ENCODE measurements around the gene ATG5.
"Not testable (repeated sequence)": the region's sequence is repeated elsewhere in the genome, so short reads cannot be mapped to it uniquely, and the experiment has no call there.

Gene ATG5

DNA sequence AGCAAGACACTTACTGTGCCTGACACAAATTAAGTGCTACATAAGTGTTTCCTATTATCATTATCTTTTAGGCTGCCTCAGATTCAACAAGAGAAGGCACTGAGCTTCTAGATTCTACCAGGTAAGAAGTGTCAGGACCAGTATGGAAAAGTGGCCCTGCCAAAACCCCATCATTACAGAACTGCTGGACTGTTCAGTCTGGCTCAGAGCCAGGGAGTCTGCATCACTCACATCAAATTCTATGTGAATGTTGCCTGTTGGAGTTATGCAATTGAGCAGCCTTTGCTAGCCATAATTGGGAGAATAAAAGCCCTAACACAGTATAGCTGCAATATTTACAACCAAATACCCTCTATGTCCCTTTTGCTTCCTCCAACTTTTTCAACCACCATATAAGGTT lies 70.9 kb downstream of the ATG5 start:
- no peak for DNase-seq
- Histone ChIP-seq H3K4me1 (ENCODE audit: control insufficient read depth, low read depth, low read length) (no peaks in the 10 kb centered on the region), H3K4me3 (ENCODE audit: low read length) (no peak overlapping the region), H3K79me1 (ENCODE audit: low read length) (peaks cover 3% of the 10 kb centered on the region), H2AK5ac (ENCODE audit: low read length) (no peak overlapping the region), H3K27me3 (ENCODE audit: insufficient read depth, low read length, poor library complexity) (no peaks in the 10 kb centered on the region), H3K9ac (ENCODE audit: low read length) (no peak overlapping the region), H3K4ac (ENCODE audit: low read depth, low read length) (no peak overlapping the region), H3K18ac (ENCODE audit: low read length) (no peak overlapping the region), H3K27ac (ENCODE audit: low read depth, low read length) (no peak overlapping the region), H3K79me2 (ENCODE audit: control insufficient read depth, insufficient read depth, low read length) (no peaks in the 10 kb centered on the region), H4K5ac (ENCODE audit: low read length) (no peak overlapping the region), H2BK120ac (ENCODE audit: low read depth, low read length) (no peak overlapping the region), H3K23ac (ENCODE audit: low read length) (no peak overlapping the region), H3K56ac (ENCODE audit: low read length) (no peak overlapping the region), H3K4me2 (ENCODE audit: low read length) (no peak overlapping the region), H4K8ac (ENCODE audit: low read depth, low read length) (no peak overlapping the region), H2BK15ac (replicated peaks; ENCODE audit: low read depth) (no peak overlapping the region), H3K36me3 (ENCODE audit: control insufficient read depth, insufficient read depth, low read length) (no peaks in the 10 kb centered on the region), H2BK5ac (ENCODE audit: low read length) (no peak overlapping the region)

DNA sequence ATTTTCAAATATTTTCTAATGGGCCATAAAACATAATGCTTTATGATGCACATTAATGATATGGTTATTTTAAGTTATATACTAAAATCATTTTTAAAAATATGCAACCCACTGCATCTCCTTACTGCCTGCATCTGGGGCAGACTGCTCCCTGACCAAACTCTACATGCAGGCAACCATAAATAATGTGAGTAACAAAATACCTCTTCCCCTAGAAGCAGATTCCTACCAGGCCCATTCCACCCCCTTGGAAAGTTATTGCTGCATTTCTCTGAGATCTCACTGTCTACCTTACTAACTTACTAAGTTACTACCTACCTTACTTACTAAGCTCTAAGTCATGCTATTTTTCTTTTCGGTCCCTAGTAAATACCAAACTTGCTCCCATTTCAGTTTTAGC lies 71.8 kb downstream of the ATG5 start:
- Histone ChIP-seq H3K4ac (ENCODE audit: low read depth, low read length) (no peak overlapping the region), H3K27me3 (ENCODE audit: insufficient read depth, low read length, poor library complexity) (no peaks in the 10 kb centered on the region), H3K79me1 (ENCODE audit: low read length) (peaks cover 3% of the 10 kb centered on the region), H2AK5ac (ENCODE audit: low read length) (no peak overlapping the region), H3K9ac (ENCODE audit: low read length) (no peak overlapping the region), H2BK5ac (ENCODE audit: low read length) (no peak overlapping the region), H3K4me1 (ENCODE audit: control insufficient read depth, low read depth, low read length) (no peaks in the 10 kb centered on the region), H4K8ac (ENCODE audit: low read depth, low read length) (no peak overlapping the region), H4K5ac (ENCODE audit: low read length) (no peak overlapping the region), H3K23ac (ENCODE audit: low read length) (no peak overlapping the region), H2BK15ac (replicated peaks; ENCODE audit: low read depth) (no peak overlapping the region), H3K4me2 (ENCODE audit: low read length) (no peak overlapping the region), H3K27ac (ENCODE audit: low read depth, low read length) (no peak overlapping the region), H3K4me3 (ENCODE audit: low read length) (no peak overlapping the region), H3K56ac (ENCODE audit: low read length) (no peak overlapping the region), H3K18ac (ENCODE audit: low read length) (no peak overlapping the region), H3K36me3 (ENCODE audit: control insufficient read depth, insufficient read depth, low read length) (no peaks in the 10 kb centered on the region), H2BK120ac (ENCODE audit: low read depth, low read length) (no peak overlapping the region), H3K79me2 (ENCODE audit: control insufficient read depth, insufficient read depth, low read length) (no peaks in the 10 kb centered on the region)
- DNase-seq: no peak
- no CpG with 5 or more reads among the region's 1 CpG for WGBS (ENCODE audit: extremely low coverage, insufficient coverage, low lambda C conversion rate)

DNA sequence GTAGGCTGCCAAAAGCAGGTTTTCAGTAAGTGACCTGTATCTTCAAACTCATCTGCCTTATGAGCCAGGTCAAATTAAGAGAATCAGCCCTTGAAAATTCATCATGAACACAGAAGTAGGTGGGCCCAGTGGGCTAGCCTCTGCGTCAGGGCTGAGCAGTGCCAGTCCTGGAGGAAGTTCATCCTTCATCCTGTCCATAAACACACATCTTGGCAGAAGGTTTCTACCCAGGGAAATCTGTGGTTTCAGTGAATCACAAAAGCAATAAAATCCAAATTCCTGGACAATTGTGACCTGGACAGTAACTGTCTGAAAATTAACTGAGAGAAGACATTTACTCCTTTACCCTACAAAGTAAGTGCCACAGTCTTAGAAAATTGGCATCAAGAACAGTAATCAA lies 72.4 kb downstream of the ATG5 start:
- no peak overlapping the region for H2AK5ac ChIP-seq (ENCODE audit: low read length)
- DNase-seq: no peak
- no peak overlapping the region for H3K18ac ChIP-seq (ENCODE audit: low read length)
- peak overlapping the region; percentile 56 for H4K8ac ChIP-seq (ENCODE audit: low read depth, low read length)
- no peaks in the 10 kb centered on the region for H3K79me2 ChIP-seq (ENCODE audit: control insufficient read depth, insufficient read depth, low read length)
- no CpG with 5 or more reads among the region's 1 CpG for WGBS (ENCODE audit: extremely low coverage, insufficient coverage, low lambda C conversion rate)
- no peak overlapping the region for H3K27ac ChIP-seq (ENCODE audit: low read depth, low read length)
- H2BK120ac ChIP-seq (ENCODE audit: low read depth, low read length): no peak overlapping the region
- H3K4me2 ChIP-seq (ENCODE audit: low read length): no peak overlapping the region
- no peak overlapping the region for H3K23ac ChIP-seq (ENCODE audit: low read length)
- H3K9ac ChIP-seq (ENCODE audit: low read length): no peak overlapping the region
- no peaks in the 10 kb centered on the region for H3K27me3 ChIP-seq (ENCODE audit: insufficient read depth, low read length, poor library complexity)
- no peaks in the 10 kb centered on the region for H3K36me3 ChIP-seq (ENCODE audit: control insufficient read depth, insufficient read depth, low read length)
- no peak overlapping the region for H2BK5ac ChIP-seq (ENCODE audit: low read length)
- no peak overlapping the region for H2BK15ac ChIP-seq (replicated peaks; ENCODE audit: low read depth)
- H3K4me1 ChIP-seq (ENCODE audit: control insufficient read depth, low read depth, low read length): no peaks in the 10 kb centered on the region
- H3K56ac ChIP-seq (ENCODE audit: low read length): no peak overlapping the region
- no peak overlapping the region for H3K4ac ChIP-seq (ENCODE audit: low read depth, low read length)
- H3K4me3 ChIP-seq (ENCODE audit: low read length): no peak overlapping the region
- H3K79me1 ChIP-seq (ENCODE audit: low read length): peaks cover 3% of the 10 kb centered on the region
- H4K5ac ChIP-seq (ENCODE audit: low read length): no peak overlapping the region

DNA sequence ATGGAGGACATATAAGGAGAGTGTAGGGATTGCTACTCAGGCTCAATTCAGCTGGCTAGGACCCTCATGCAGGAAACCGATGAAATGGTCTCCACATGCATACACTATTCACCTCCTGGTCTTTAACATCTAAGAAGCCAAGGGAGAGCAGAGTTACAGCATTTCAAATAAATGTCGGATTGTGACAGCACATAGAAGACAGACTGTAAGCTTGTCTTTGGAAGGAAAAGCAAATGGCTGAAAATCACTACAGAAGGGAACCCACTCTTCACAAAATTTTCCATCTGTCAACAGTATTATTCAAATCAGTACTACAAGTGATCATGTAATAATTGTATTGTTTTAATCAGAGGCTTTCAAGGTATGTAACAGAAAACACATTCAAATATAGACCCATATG lies 72.9 kb downstream of the ATG5 start:
- Histone ChIP-seq H3K79me1 (ENCODE audit: low read length) (peaks cover 2% of the 10 kb centered on the region), H3K4me2 (ENCODE audit: low read length) (no peak overlapping the region), H2BK15ac (replicated peaks; ENCODE audit: low read depth) (no peak overlapping the region), H4K8ac (ENCODE audit: low read depth, low read length) (no peak overlapping the region), H3K9ac (ENCODE audit: low read length) (no peak overlapping the region), H3K27ac (ENCODE audit: low read depth, low read length) (no peak overlapping the region), H3K56ac (ENCODE audit: low read length) (no peak overlapping the region), H3K4ac (ENCODE audit: low read depth, low read length) (no peak overlapping the region), H3K4me3 (ENCODE audit: low read length) (no peak overlapping the region), H3K23ac (ENCODE audit: low read length) (no peak overlapping the region), H3K18ac (ENCODE audit: low read length) (no peak overlapping the region), H4K5ac (ENCODE audit: low read length) (no peak overlapping the region), H3K79me2 (ENCODE audit: control insufficient read depth, insufficient read depth, low read length) (no peaks in the 10 kb centered on the region), H3K27me3 (ENCODE audit: insufficient read depth, low read length, poor library complexity) (no peaks in the 10 kb centered on the region), H2BK120ac (ENCODE audit: low read depth, low read length) (no peak overlapping the region), H3K36me3 (ENCODE audit: control insufficient read depth, insufficient read depth, low read length) (no peaks in the 10 kb centered on the region), H2AK5ac (ENCODE audit: low read length) (no peak overlapping the region), H3K4me1 (ENCODE audit: control insufficient read depth, low read depth, low read length) (no peaks in the 10 kb centered on the region), H2BK5ac (ENCODE audit: low read length) (no peak overlapping the region)
- WGBS (ENCODE audit: extremely low coverage, insufficient coverage, low lambda C conversion rate): no CpG with 5 or more reads among the region's 2 CpGs
- DNase-seq: no peak

DNA sequence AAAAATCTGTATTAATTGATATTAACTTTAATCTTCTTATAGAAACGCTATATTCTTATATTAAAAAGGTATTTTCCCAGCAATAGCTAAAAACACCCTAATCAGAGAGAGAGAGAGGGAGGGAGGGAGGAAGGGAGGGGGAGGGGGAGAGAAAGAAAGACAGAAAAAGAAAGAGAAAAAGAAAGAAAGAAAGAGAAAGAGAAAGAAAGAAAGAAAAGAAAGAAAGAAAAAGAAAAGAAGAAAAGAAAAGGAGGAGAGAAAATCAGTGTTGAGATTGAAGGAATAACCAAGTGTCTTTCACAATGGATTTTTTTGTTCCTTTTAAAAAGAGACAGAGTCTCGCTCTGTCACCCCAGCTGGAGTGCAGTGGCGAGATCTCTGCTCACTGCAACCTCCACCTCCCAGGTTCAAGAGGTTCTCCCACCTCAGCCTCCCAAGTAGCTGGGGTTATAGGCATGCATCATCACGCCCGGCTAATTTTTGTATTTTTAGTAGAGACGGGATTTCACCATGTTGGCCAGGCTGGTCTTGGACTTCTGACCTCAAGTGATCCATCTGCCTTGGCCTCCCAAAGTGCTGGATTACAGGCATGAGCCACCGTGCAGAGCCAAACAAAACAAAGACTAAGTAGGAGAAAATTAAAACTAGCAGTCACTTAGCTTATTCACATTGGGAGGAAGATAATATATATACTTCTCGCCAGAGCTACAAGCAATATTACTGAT lies 73.9 kb downstream of the ATG5 start:
- no CpG with 5 or more reads among the region's 8 CpGs for WGBS (ENCODE audit: extremely low coverage, insufficient coverage, low lambda C conversion rate)
- DNase-seq: not testable (repeated sequence)

DNA sequence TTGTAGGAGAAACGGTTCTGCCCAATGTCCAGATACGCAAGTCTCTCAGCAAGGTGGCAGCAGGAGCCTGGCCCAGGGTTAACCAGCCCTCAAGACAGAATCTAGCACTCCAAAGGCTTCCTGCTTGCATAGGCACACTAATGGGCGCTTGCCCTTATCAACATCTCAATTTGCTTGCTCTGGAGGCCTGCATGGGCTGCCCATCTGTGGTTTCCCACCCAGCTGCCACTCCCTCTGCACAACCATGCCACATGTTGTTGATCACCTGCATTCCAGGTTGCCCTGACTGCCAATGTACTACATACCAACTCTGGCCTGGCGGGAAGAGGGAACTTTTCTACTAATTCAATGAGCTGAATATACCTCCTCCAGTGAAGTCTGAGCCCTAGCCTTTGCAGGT lies 74.6 kb downstream of the ATG5 start:
- no peak overlapping the region for H2AK5ac ChIP-seq (ENCODE audit: low read length)
- peaks cover 2% of the 10 kb centered on the region for H3K79me1 ChIP-seq (ENCODE audit: low read length)
- no peaks in the 10 kb centered on the region for H3K27me3 ChIP-seq (ENCODE audit: insufficient read depth, low read length, poor library complexity)
- no peak overlapping the region for H2BK15ac ChIP-seq (replicated peaks; ENCODE audit: low read depth)
- no peak overlapping the region for H3K9ac ChIP-seq (ENCODE audit: low read length)
- no peaks in the 10 kb centered on the region for H3K36me3 ChIP-seq (ENCODE audit: control insufficient read depth, insufficient read depth, low read length)
- WGBS (ENCODE audit: extremely low coverage, insufficient coverage, low lambda C conversion rate): no CpG with 5 or more reads among the region's 4 CpGs
- no peak overlapping the region for H3K27ac ChIP-seq (ENCODE audit: low read depth, low read length)
- no peaks in the 10 kb centered on the region for H3K4me1 ChIP-seq (ENCODE audit: control insufficient read depth, low read depth, low read length)
- no peak overlapping the region for H3K23ac ChIP-seq (ENCODE audit: low read length)
- no peak overlapping the region for H3K4ac ChIP-seq (ENCODE audit: low read depth, low read length)
- no peak overlapping the region for H2BK5ac ChIP-seq (ENCODE audit: low read length)
- H3K4me3 ChIP-seq (ENCODE audit: low read length): no peak overlapping the region
- no peak overlapping the region for H3K4me2 ChIP-seq (ENCODE audit: low read length)
- no peak overlapping the region for H2BK120ac ChIP-seq (ENCODE audit: low read depth, low read length)
- no peak overlapping the region for H4K8ac ChIP-seq (ENCODE audit: low read depth, low read length)
- DNase-seq: peak; percentile 16
- no peak overlapping the region for H4K5ac ChIP-seq (ENCODE audit: low read length)
- H3K18ac ChIP-seq (ENCODE audit: low read length): no peak overlapping the region
- no peaks in the 10 kb centered on the region for H3K79me2 ChIP-seq (ENCODE audit: control insufficient read depth, insufficient read depth, low read length)
- no peak overlapping the region for H3K56ac ChIP-seq (ENCODE audit: low read length)

More for the DNA sequence above, 73.9 kb downstream of the ATG5 start:
- not testable (repeated sequence) for H3K27me3 ChIP-seq (ENCODE audit: insufficient read depth, low read length, poor library complexity); H3K79me1 ChIP-seq (ENCODE audit: low read length); H3K4me2 ChIP-seq (ENCODE audit: low read length); H4K8ac ChIP-seq (ENCODE audit: low read depth, low read length); H2BK15ac ChIP-seq (replicated peaks; ENCODE audit: low read depth); H2BK120ac ChIP-seq (ENCODE audit: low read depth, low read length); H3K27ac ChIP-seq (ENCODE audit: low read depth, low read length); H4K5ac ChIP-seq (ENCODE audit: low read length); H3K56ac ChIP-seq (ENCODE audit: low read length); H2AK5ac ChIP-seq (ENCODE audit: low read length); H3K4me3 ChIP-seq (ENCODE audit: low read length); H3K18ac ChIP-seq (ENCODE audit: low read length); H3K4ac ChIP-seq (ENCODE audit: low read depth, low read length); H3K4me1 ChIP-seq (ENCODE audit: control insufficient read depth, low read depth, low read length); H2BK5ac ChIP-seq (ENCODE audit: low read length); H3K36me3 ChIP-seq (ENCODE audit: control insufficient read depth, insufficient read depth, low read length); H3K9ac ChIP-seq (ENCODE audit: low read length); H3K23ac ChIP-seq (ENCODE audit: low read length); H3K79me2 ChIP-seq (ENCODE audit: control insufficient read depth, insufficient read depth, low read length)
